HL-60 (cell line): ENCODE results near the gene DNAL4.

ENCODE experiments used
- DNase-seq, 2 experiments: peaks; one replicate each; pipeline ENCODE4 v3.0.0-alpha.2; 2010 to 2020; ENCODE audit warnings: low read depth in 1 of 2, low spot score in 1 of 2
- H3K27ac ChIP-seq: fragments of 250-450 bp; sonication (Bioruptor Pico); replicated peaks from 2 replicates; pipeline ENCODE4 v1.5.1; 2020; ENCODE audit warnings: mild to moderate bottlenecking, moderate library complexity
- H3K27me3 ChIP-seq: fragments of 250-450 bp; sonication (Bioruptor Pico); 2 replicates; pipeline ENCODE4 v1.5.1; 2021; ENCODE audit warnings: mild to moderate bottlenecking, moderate library complexity; ENCODE audit not compliant: insufficient read depth, poor library complexity, severe bottlenecking
- H3K4me3 ChIP-seq: replicated peaks from 2 replicates; pipeline ENCODE4 v1.5.1; 2011; ENCODE audit warnings: mild to moderate bottlenecking, control low read depth, low read length; ENCODE audit not compliant: insufficient read depth
- CTCF ChIP-seq: IDR thresholded peaks from one replicate; pipeline ENCODE4 v1.5.1; 2011; ENCODE audit warnings: low read length, control low read depth, inconsistent platforms; ENCODE audit not compliant: insufficient read depth
- GABPA ChIP-seq: IDR thresholded peaks from 2 replicates; pipeline ENCODE4 v1.6.1; 2012; ENCODE audit warnings: low read depth
- POLR2AphosphoS5 ChIP-seq: IDR thresholded peaks from 2 replicates; pipeline ENCODE4 v1.6.1; 2012; ENCODE audit warnings: low read depth
- REST ChIP-seq: IDR thresholded peaks from 2 replicates; pipeline ENCODE4 v1.6.1; 2012; ENCODE audit warnings: low read depth; ENCODE audit not compliant: insufficient replicate concordance
- SPI1 ChIP-seq: IDR thresholded peaks from 2 replicates; pipeline ENCODE4 v1.6.1; 2012; ENCODE audit warnings: low read depth, mild to moderate bottlenecking, borderline replicate concordance

DNAL4 gene

GRCh38 chr22:38841635-38842034 lies 47.7 kb upstream of the DNAL4 start:
- DNase-seq: no peak
- Histone ChIP-seq H3K4me3 (no peak overlapping the region), H3K27me3 (peaks cover 53% of the 10 kb centered on the region), H3K27ac (no peak overlapping the region)
- TF ChIP-seq GABPA (no peak), CTCF (no peak), SPI1 (no peak), REST (no peak), POLR2AphosphoS5 (no peak)

GRCh38 chr22:38841211-38841610 lies 47.3 kb upstream of the DNAL4 start:
- TF ChIP-seq GABPA (no peak), CTCF (no peak), REST (no peak), SPI1 (0 out of 2 replicates have a peak, but pooled peaks have one; percentile 14)
- Histone ChIP-seq H3K27ac (no peak overlapping the region), H3K4me3 (no peak overlapping the region), H3K27me3 (peaks cover 53% of the 10 kb centered on the region)
- DNase-seq: no peak

GRCh38 chr22:38840129-38840528 lies 46.2 kb upstream of the DNAL4 start:
- DNase-seq: no peak
- no peak overlapping the region for H3K4me3 ChIP-seq
- H3K27me3 ChIP-seq: peaks cover 44% of the 10 kb centered on the region
- H3K27ac ChIP-seq: no peak overlapping the region
- no peak for TF ChIP-seq SPI1
- TF ChIP-seq CTCF: no peak
- TF ChIP-seq POLR2AphosphoS5: no peak
- TF ChIP-seq REST: no peak
- no peak for TF ChIP-seq GABPA
